ENCODE data around the gene SYNJ2.

Gene SYNJ2

DNA sequence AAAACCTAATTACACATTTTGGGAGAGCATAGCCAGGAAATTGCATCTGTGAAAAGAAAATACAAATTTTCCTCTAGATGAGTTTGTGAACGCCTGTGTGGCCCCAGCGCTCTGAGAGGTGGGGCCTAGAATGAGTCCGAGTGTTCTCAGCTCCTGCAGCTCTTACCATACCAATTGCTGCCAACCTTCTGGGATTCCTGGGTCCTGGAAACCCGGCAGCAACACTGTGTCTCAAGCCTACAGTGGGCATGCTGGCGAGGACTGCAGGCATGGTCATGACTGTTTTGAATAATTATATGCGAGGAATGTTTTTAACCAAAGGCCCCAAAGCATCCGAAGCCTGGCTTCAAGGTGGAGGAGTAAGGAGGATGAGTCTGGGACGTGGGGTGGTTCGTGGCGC lies 96.0 kb downstream of the SYNJ2 start:
- no peak overlapping the region for H3K27ac ChIP-seq (ENCODE audit: low read depth, low read length, severe bottlenecking)
- no peak overlapping the region for H3K4me3 ChIP-seq (ENCODE audit: extremely low read depth, insufficient read depth, low read length, poor library complexity, severe bottlenecking)
- no peaks in the 10 kb centered on the region for H3K4me1 ChIP-seq (ENCODE audit: control insufficient read depth, insufficient read depth, low read length, poor library complexity, severe bottlenecking)
- H3K36me3 ChIP-seq (ENCODE audit: control insufficient read depth, insufficient read depth, low read length), result peaks cover 84% of the 10 kb centered on the region
- H3K9me3 ChIP-seq (ENCODE audit: control insufficient read depth, low read length), result no peaks in the 10 kb centered on the region
- WGBS, 2 experiments (ENCODE audit: insufficient coverage in 2 of 2), result 90 to 95% methylated on average over 7 to 10 of the region's 10 CpGs

GRCh38 chr6:158078320-158078719 lies 96.7 kb downstream of the SYNJ2 start:
- Histone ChIP-seq H3K4me3 (ENCODE audit: extremely low read depth, insufficient read depth, low read length, poor library complexity, severe bottlenecking) (no peak overlapping the region), H3K4me1 (ENCODE audit: control insufficient read depth, insufficient read depth, low read length, poor library complexity, severe bottlenecking) (peaks cover 6% of the 10 kb centered on the region), H3K9me3 (ENCODE audit: control insufficient read depth, low read length) (no peaks in the 10 kb centered on the region), H3K36me3 (ENCODE audit: control insufficient read depth, insufficient read depth, low read length) (peaks cover 83% of the 10 kb centered on the region), H3K27ac (ENCODE audit: low read depth, low read length, severe bottlenecking) (no peak overlapping the region)
- WGBS, 2 experiments (ENCODE audit: insufficient coverage in 2 of 2), result 75 to 100% methylated on average over 1 to 2 of the region's 7 CpGs

DNA sequence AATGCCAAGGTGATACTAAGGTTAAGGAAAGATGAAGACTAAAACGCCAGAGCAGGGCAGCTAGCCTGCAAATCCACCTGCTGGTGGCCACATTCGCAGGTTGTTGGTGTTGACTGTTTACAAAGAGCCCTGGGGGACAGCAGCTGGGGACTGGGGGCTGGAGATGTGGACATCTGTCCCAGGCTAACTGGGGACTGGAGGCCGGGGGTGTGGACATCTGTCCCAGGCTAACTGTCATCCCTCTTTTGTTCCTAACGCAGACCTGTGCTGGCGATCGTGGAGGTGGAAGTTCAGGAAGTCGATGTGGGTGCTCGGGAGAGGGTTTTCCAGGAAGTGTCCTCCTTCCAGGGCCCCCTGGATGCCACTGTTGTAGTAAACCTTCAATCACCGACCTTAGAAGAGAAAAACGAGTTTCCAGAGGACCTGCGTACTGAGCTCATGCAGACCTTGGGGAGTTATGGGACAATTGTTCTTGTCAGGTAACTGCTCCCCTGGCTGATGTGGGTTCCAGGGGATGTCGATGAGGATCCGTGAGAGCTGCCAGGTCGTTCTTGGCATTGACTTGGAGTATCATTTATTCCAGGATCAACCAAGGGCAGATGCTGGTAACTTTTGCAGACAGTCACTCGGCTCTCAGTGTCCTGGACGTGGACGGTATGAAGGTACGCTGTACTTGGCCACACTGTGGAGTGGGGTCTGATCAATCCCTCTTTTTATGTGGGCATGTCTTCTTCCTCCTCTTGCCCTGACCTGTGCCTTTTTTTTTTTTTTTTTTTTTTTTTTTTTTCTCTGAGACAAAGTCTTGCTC lies 99.4 kb downstream of the SYNJ2 start:
- Histone ChIP-seq H3K4me1 (ENCODE audit: control insufficient read depth, insufficient read depth, low read length, poor library complexity, severe bottlenecking) (peaks cover 10% of the 10 kb centered on the region), H3K27ac (ENCODE audit: low read depth, low read length, severe bottlenecking) (no peak overlapping the region), H3K9me3 (ENCODE audit: control insufficient read depth, low read length) (no peaks in the 10 kb centered on the region), H3K4me3 (ENCODE audit: extremely low read depth, insufficient read depth, low read length, poor library complexity, severe bottlenecking) (no peak overlapping the region), H3K36me3 (ENCODE audit: control insufficient read depth, insufficient read depth, low read length) (peaks cover 85% of the 10 kb centered on the region)
- 93% methylated on average over 16 of the region's 18 CpGs for WGBS, 2 experiments (ENCODE audit: insufficient coverage in 2 of 2)

DNA sequence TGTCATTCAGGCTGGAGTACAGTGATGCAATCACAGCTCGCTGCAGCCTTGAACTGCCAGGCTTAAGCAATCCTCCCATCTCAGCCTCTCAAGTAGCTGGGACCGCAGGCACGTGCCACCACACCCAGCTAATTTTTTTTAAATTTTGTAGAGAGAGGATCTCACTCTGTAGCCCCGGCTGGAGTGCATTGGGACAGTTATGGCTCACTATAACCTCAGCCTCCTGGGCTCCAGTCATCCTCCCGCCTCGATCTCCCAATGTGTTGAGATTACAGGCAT lies 99.9 kb downstream of the SYNJ2 start:
- H3K27ac ChIP-seq (ENCODE audit: low read depth, low read length, severe bottlenecking), result no peak overlapping the region
- no peaks in the 10 kb centered on the region for H3K9me3 ChIP-seq (ENCODE audit: control insufficient read depth, low read length)
- H3K4me3 ChIP-seq (ENCODE audit: extremely low read depth, insufficient read depth, low read length, poor library complexity, severe bottlenecking), result no peak overlapping the region
- H3K4me1 ChIP-seq (ENCODE audit: control insufficient read depth, insufficient read depth, low read length, poor library complexity, severe bottlenecking), result peaks cover 10% of the 10 kb centered on the region
- H3K36me3 ChIP-seq (ENCODE audit: control insufficient read depth, insufficient read depth, low read length), result peaks cover 85% of the 10 kb centered on the region
- 89 to 100% methylated on average over 1 to 4 of the region's 6 CpGs for WGBS, 2 experiments (ENCODE audit: insufficient coverage in 2 of 2)

GRCh38 chr6:158083455-158084325 lies 102.0 kb downstream of the SYNJ2 start:
- Histone ChIP-seq H3K4me3 (ENCODE audit: extremely low read depth, insufficient read depth, low read length, poor library complexity, severe bottlenecking) (no peak overlapping the region), H3K36me3 (ENCODE audit: control insufficient read depth, insufficient read depth, low read length) (peaks cover 85% of the 10 kb centered on the region), H3K4me1 (ENCODE audit: control insufficient read depth, insufficient read depth, low read length, poor library complexity, severe bottlenecking) (peaks cover 10% of the 10 kb centered on the region), H3K27ac (ENCODE audit: low read depth, low read length, severe bottlenecking) (no peak overlapping the region), H3K9me3 (ENCODE audit: control insufficient read depth, low read length) (no peaks in the 10 kb centered on the region)
- WGBS, 2 experiments (ENCODE audit: insufficient coverage in 2 of 2), result 94 to 97% methylated on average over 15 to 20 of the region's 23 CpGs

GRCh38 chr6:158085261-158086053 lies 103.8 kb downstream of the SYNJ2 start:
- Histone ChIP-seq H3K36me3 (ENCODE audit: control insufficient read depth, insufficient read depth, low read length) (peaks cover 88% of the 10 kb centered on the region), H3K4me3 (ENCODE audit: extremely low read depth, insufficient read depth, low read length, poor library complexity, severe bottlenecking) (no peak overlapping the region), H3K27ac (ENCODE audit: low read depth, low read length, severe bottlenecking) (no peak overlapping the region), H3K9me3 (ENCODE audit: control insufficient read depth, low read length) (no peaks in the 10 kb centered on the region), H3K4me1 (ENCODE audit: control insufficient read depth, insufficient read depth, low read length, poor library complexity, severe bottlenecking) (peaks cover 10% of the 10 kb centered on the region)
- 91 to 94% methylated on average over 20 to 21 of the region's 21 CpGs for WGBS, 2 experiments (ENCODE audit: insufficient coverage in 2 of 2)

DNA sequence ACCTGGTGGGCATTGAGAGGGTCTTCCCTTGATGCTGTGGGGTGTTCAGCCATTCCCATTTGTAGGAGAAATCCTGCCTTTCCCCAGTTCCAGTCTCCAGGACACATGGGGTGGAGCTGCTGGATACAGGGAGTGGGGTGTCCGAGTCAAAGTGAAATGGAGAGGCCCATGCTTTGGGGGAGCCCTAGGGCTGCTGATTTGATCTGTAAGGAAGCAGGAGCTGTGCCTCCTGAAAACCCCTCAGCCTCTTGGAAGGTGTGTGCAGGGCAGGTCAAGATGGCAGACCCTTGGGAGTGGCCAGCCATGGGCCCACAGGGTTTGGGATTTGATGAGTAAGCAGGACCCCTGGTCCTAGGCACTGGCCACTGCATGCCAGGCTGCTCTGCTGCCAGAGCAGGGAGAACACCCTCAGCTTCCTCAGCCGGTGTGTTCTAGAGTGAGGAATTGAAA lies 104.4 kb downstream of the SYNJ2 start:
- 80 to 100% methylated on average over 1 of the region's 2 CpGs for whole genome bisulfite sequencing, 2 experiments (ENCODE audit: insufficient coverage in 2 of 2)
- H3K9me3 ChIP-seq (ENCODE audit: control insufficient read depth, low read length), result no peaks in the 10 kb centered on the region
- H3K4me1 ChIP-seq (ENCODE audit: control insufficient read depth, insufficient read depth, low read length, poor library complexity, severe bottlenecking), result peaks cover 10% of the 10 kb centered on the region
- peaks cover 88% of the 10 kb centered on the region for H3K36me3 ChIP-seq (ENCODE audit: control insufficient read depth, insufficient read depth, low read length)
- no peak overlapping the region for H3K4me3 ChIP-seq (ENCODE audit: extremely low read depth, insufficient read depth, low read length, poor library complexity, severe bottlenecking)
- no peak overlapping the region for H3K27ac ChIP-seq (ENCODE audit: low read depth, low read length, severe bottlenecking)

DNA sequence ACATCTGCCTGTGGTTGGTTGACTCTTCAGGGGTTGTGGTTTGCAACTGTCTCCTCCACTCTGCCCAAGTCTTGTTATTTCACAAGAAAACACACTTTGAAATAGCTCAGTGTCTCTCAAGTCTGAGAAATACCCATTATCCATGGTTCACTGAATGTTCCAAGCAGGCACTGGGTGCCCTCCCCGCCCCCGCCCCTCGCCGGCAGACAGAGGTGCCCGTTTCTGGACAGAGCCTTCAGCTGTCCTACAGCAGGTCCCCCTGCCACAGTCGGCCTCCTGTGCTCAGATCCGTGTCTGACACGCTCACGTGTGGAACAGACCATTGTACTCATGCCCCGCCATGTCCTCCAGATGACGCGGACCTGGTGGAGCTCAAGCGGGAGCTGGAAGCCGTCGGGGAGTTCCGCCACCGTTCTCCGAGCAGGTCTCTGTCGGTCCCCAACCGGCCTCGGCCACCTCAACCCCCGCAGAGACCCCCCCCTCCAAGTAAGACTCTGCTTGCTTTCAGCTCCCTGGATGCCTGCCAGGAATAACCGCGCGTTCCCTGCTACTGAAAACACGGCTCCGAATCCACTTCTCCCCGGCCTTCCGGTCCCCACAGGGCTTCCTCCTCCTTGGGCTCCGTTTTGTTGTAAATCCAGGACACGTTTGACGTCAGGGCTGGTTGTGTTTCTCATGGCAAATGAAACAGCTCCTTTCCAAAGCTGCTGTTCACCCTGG lies 105.0 kb downstream of the SYNJ2 start:
- Histone ChIP-seq H3K27ac (ENCODE audit: low read depth, low read length, severe bottlenecking) (no peak overlapping the region), H3K36me3 (ENCODE audit: control insufficient read depth, insufficient read depth, low read length) (peaks cover 88% of the 10 kb centered on the region), H3K4me3 (ENCODE audit: extremely low read depth, insufficient read depth, low read length, poor library complexity, severe bottlenecking) (no peak overlapping the region), H3K4me1 (ENCODE audit: control insufficient read depth, insufficient read depth, low read length, poor library complexity, severe bottlenecking) (peaks cover 10% of the 10 kb centered on the region), H3K9me3 (ENCODE audit: control insufficient read depth, low read length) (no peaks in the 10 kb centered on the region)
- WGBS, 2 experiments (ENCODE audit: insufficient coverage in 2 of 2), result 92 to 95% methylated on average over 29 to 31 of the region's 32 CpGs

- whole genome bisulfite sequencing, 2 experiments (ENCODE audit: insufficient coverage in 2 of 2), result 93 to 97% methylated on average over 10 of the region's 14 CpGs
- no peaks in the 10 kb centered on the region for H3K9me3 ChIP-seq (ENCODE audit: control insufficient read depth, low read length)
- H3K4me1 ChIP-seq (ENCODE audit: control insufficient read depth, insufficient read depth, low read length, poor library complexity, severe bottlenecking), result peaks cover 10% of the 10 kb centered on the region
- no peak overlapping the region for H3K4me3 ChIP-seq (ENCODE audit: extremely low read depth, insufficient read depth, low read length, poor library complexity, severe bottlenecking)
- peaks cover 91% of the 10 kb centered on the region for H3K36me3 ChIP-seq (ENCODE audit: control insufficient read depth, insufficient read depth, low read length)
- H3K27ac ChIP-seq (ENCODE audit: low read depth, low read length, severe bottlenecking), result no peak overlapping the region
Observed at GRCh38 chr6:158087224-158087867, 105.7 kb downstream of the SYNJ2 start.

GRCh38 chr6:158092806-158093205 lies 111.1 kb downstream of the SYNJ2 start:
- 89 to 94% methylated on average over 5 to 9 of the region's 9 CpGs for WGBS, 2 experiments (ENCODE audit: insufficient coverage in 2 of 2)

More at GRCh38 chr6:158092806-158093205, 111.1 kb downstream of the SYNJ2 start:
- no peaks in the 10 kb centered on the region for H3K4me1 ChIP-seq (ENCODE audit: control insufficient read depth, insufficient read depth, low read length, poor library complexity, severe bottlenecking)
- H3K27ac ChIP-seq (ENCODE audit: low read depth, low read length, severe bottlenecking), result no peak overlapping the region
- no peak overlapping the region for H3K4me3 ChIP-seq (ENCODE audit: extremely low read depth, insufficient read depth, low read length, poor library complexity, severe bottlenecking)
- H3K9me3 ChIP-seq (ENCODE audit: control insufficient read depth, low read length), result no peaks in the 10 kb centered on the region
- peaks cover 97% of the 10 kb centered on the region for H3K36me3 ChIP-seq (ENCODE audit: control insufficient read depth, insufficient read depth, low read length)
